HEK293 (cell line): ENCODE data around the gene SET.

Experiments
- CTCF ChIA-PET: fragments of 350-600 bp; formaldehyde crosslinking; extraction: SDS; loops from one replicate; lab custom pipeline; 2021; ENCODE audit warnings: antibody characterized with exemption; lab: Yijun Ruan, JAX
- POLR2A ChIA-PET: fragments of 300-600 bp; formaldehyde crosslinking; extraction: SDS; loops from one replicate; lab custom pipeline; 2020; ENCODE audit warnings: antibody characterized with exemption, inconsistent platforms; lab: Yijun Ruan, JAX
- H3K27ac ChIP-seq: fragments of 200-500 bp; sonication (Bioruptor generic); 2 replicates; pipeline ENCODE4 v1.5.1; 2014; ENCODE audit warnings: low read depth, low read length, control low read depth, inconsistent platforms; ENCODE audit errors: extremely low read depth
- H3K36me3 ChIP-seq, 2 experiments: fragments of 200-500 bp in 1 of 2; sonication (Bioruptor generic) in 1 of 2; 1 replicate in 1 of 2; 2 replicates in 1 of 2; pipeline ENCODE4 v1.5.1; 2014 to 2017; ENCODE audit warnings: inconsistent platforms in 2 of 2, low read length in 2 of 2; ENCODE audit not compliant: control insufficient read depth in 2 of 2, insufficient read depth in 1 of 2
- H3K4me1 ChIP-seq: fragments of 200-500 bp; sonication (Bioruptor generic); 2 replicates; pipeline ENCODE4 v1.5.1; 2014; ENCODE audit warnings: mild to moderate bottlenecking, low read length, inconsistent platforms; ENCODE audit not compliant: control insufficient read depth, insufficient read depth
- H3K4me3 ChIP-seq: 2 replicates; pipeline ENCODE4 v1.5.1; 2011; ENCODE audit warnings: low read depth, mild to moderate bottlenecking, control low read depth, low read length, moderate library complexity
- H3K9me3 ChIP-seq: fragments of 200-500 bp; sonication (Bioruptor generic); 2 replicates; pipeline ENCODE4 v1.5.1; 2014; ENCODE audit warnings: low read depth, low read length, inconsistent platforms; ENCODE audit not compliant: control insufficient read depth, insufficient read depth
- BCL11A ChIP-seq: fragments of 450-650 bp; formaldehyde crosslinking; IDR thresholded peaks from 2 replicates; pipeline ENCODE4 v1.5.1; 2016; ENCODE audit warnings: low read depth, missing biosample characterization, missing genetic modification characterization
- EGR2 ChIP-seq: fragments of 450-650 bp; formaldehyde crosslinking; IDR thresholded peaks from 2 replicates; pipeline ENCODE4 v1.5.1; 2016; ENCODE audit warnings: low read depth, missing biosample characterization, missing genetic modification characterization
- GLIS1 ChIP-seq: fragments of 450-650 bp; formaldehyde crosslinking; IDR thresholded peaks from 2 replicates; pipeline ENCODE4 v1.5.1; 2016; ENCODE audit warnings: missing biosample characterization, missing genetic modification characterization
- KLF1 ChIP-seq: fragments of 450-650 bp; formaldehyde crosslinking; IDR thresholded peaks from 2 replicates; pipeline ENCODE4 v1.5.1; 2016; ENCODE audit warnings: missing biosample characterization, missing genetic modification characterization
- PATZ1 ChIP-seq: fragments of 450-650 bp; formaldehyde crosslinking; IDR thresholded peaks from 2 replicates; pipeline ENCODE4 v1.5.1; 2016; ENCODE audit warnings: missing biosample characterization, missing genetic modification characterization
- PRDM4 ChIP-seq: fragments of 450-650 bp; formaldehyde crosslinking; IDR thresholded peaks from 2 replicates; pipeline ENCODE4 v1.5.1; 2017; ENCODE audit warnings: missing biosample characterization, missing genetic modification characterization
- SP2 ChIP-seq: fragments of 450-650 bp; formaldehyde crosslinking; IDR thresholded peaks from 2 replicates; pipeline ENCODE4 v1.5.1; 2016; ENCODE audit warnings: missing biosample characterization, missing genetic modification characterization
- SP3 ChIP-seq: fragments of 450-650 bp; formaldehyde crosslinking; IDR thresholded peaks from 2 replicates; pipeline ENCODE4 v1.5.1; 2016; ENCODE audit warnings: missing biosample characterization, missing genetic modification characterization
- YY2 ChIP-seq: fragments of 450-650 bp; formaldehyde crosslinking; IDR thresholded peaks from 2 replicates; pipeline ENCODE4 v1.5.1; 2016; ENCODE audit warnings: missing biosample characterization, missing genetic modification characterization
- ZBTB17 ChIP-seq: fragments of 450-650 bp; formaldehyde crosslinking; IDR thresholded peaks from 2 replicates; pipeline ENCODE4 v1.5.1; 2016; ENCODE audit warnings: missing biosample characterization, missing genetic modification characterization
- ZFHX2 ChIP-seq: fragments of 450-650 bp; formaldehyde crosslinking; conservative IDR thresholded peaks from 2 replicates; pipeline ENCODE4 v1.5.1; 2016; ENCODE audit warnings: missing biosample characterization, missing genetic modification characterization
- ZIC2 ChIP-seq: fragments of 450-650 bp; formaldehyde crosslinking; IDR thresholded peaks from 2 replicates; pipeline ENCODE4 v1.5.1; 2016; ENCODE audit warnings: missing biosample characterization, missing genetic modification characterization
- ZNF121 ChIP-seq: fragments of 450-650 bp; formaldehyde crosslinking; IDR thresholded peaks from 2 replicates; pipeline ENCODE4 v1.5.1; 2016; ENCODE audit warnings: missing biosample characterization, missing genetic modification characterization
- ZNF341 ChIP-seq: fragments of 450-650 bp; formaldehyde crosslinking; IDR thresholded peaks from 2 replicates; pipeline ENCODE4; 2016; ENCODE audit warnings: low read depth, missing biosample characterization, missing genetic modification characterization
- ZNF394 ChIP-seq: fragments of 450-650 bp; formaldehyde crosslinking; IDR thresholded peaks from 2 replicates; pipeline ENCODE4 v1.5.1; 2016; ENCODE audit warnings: missing biosample characterization, missing genetic modification characterization, mild to moderate bottlenecking, moderate library complexity, borderline replicate concordance
- ZNF423 ChIP-seq: fragments of 450-650 bp; formaldehyde crosslinking; IDR thresholded peaks from 2 replicates; pipeline ENCODE4 v1.5.1; 2016; ENCODE audit warnings: missing biosample characterization, missing genetic modification characterization
- ZNF610 ChIP-seq: fragments of 450-650 bp; formaldehyde crosslinking; IDR thresholded peaks from 2 replicates; pipeline ENCODE4 v1.5.1; 2016; ENCODE audit warnings: missing biosample characterization, missing genetic modification characterization, borderline replicate concordance
- ZNF629 ChIP-seq: fragments of 450-650 bp; formaldehyde crosslinking; IDR thresholded peaks from 2 replicates; pipeline ENCODE4 v1.5.1; 2017; ENCODE audit warnings: missing biosample characterization, missing genetic modification characterization
- ZNF76 ChIP-seq: fragments of 450-650 bp; formaldehyde crosslinking; IDR thresholded peaks from 2 replicates; pipeline ENCODE4; 2016; ENCODE audit warnings: low read depth, missing biosample characterization, missing genetic modification characterization, borderline replicate concordance
- TF ChIP-seq, protein P1 (sequence below): fragments of 450-650 bp; formaldehyde crosslinking; optimal IDR thresholded peaks from 2 replicates; pipeline ENCODE3; 2016; ENCODE audit warnings: missing biosample characterization, mild to moderate bottlenecking, missing genetic modification characterization
- TF ChIP-seq, protein P2 (sequence below): fragments of 450-650 bp; IDR thresholded peaks from 2 replicates; pipeline ENCODE4 v1.5.1; 2018; ENCODE audit warnings: missing biosample characterization, missing genetic modification characterization
- TF ChIP-seq, protein P3 (sequence below): fragments of 450-650 bp; formaldehyde crosslinking; IDR thresholded peaks from 2 replicates; pipeline ENCODE4 v1.5.1; 2016; ENCODE audit warnings: missing biosample characterization, missing genetic modification characterization
- TF ChIP-seq, protein P4 (sequence below): fragments of 450-650 bp; formaldehyde crosslinking; IDR thresholded peaks from 2 replicates; pipeline ENCODE4 v1.5.1; 2016; ENCODE audit warnings: missing biosample characterization, missing genetic modification characterization

The SET gene

DNA sequence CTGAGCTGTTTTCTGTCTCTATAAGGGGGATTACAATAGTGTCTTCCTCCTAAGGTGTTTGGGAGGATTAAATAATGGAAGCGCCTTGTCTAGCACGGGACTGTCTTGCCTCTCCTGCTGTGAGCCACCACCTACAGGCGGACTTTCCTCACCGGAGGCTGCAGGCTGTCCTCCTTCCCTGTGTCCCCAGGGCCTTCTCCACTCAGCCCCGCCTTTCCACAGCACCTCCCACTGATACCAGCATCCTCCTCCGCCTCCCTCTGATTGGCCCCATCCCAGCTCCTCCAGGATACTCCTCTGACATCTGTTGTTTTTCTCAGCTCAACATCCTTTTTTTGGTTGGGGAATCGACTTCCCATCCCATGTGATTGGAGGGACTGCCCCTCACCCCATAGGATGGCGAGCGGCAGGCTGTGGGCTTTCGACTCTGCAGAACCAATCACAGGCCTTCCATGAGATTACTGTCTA is 35.8 kb downstream of the SET start:
- no peaks in the 10 kb centered on the region for H3K4me1 ChIP-seq
- H3K27ac ChIP-seq = peak overlapping the region; percentile 11; the same call in 1 of the 2 replicates
- peak; percentile 55 for TF ChIP-seq SP3 (tag by site-specific recombination)
- peak; percentile 96 for TF ChIP-seq SP2 (tag by site-specific recombination)
- TF ChIP-seq YY2 = no peak
- 0 out of 2 replicates have a peak, but pooled peaks have one; percentile 8 for TF ChIP-seq ZNF610 (tag by site-specific recombination)
- peak; percentile 66 for TF ChIP-seq GLIS1 (tag by site-specific recombination)
- TF ChIP-seq PRDM4 (tag by site-specific recombination) = no peak
- TF ChIP-seq ZNF76 (tag by site-specific recombination) = peak; percentile 39; the same call in 1 of the 2 replicates
- peak; percentile 76; the same call in 1 of the 2 replicates for TF ChIP-seq KLF1
- peak; percentile 15 for TF ChIP-seq ZIC2 (tag by site-specific recombination)
- TF ChIP-seq, protein P1, sequence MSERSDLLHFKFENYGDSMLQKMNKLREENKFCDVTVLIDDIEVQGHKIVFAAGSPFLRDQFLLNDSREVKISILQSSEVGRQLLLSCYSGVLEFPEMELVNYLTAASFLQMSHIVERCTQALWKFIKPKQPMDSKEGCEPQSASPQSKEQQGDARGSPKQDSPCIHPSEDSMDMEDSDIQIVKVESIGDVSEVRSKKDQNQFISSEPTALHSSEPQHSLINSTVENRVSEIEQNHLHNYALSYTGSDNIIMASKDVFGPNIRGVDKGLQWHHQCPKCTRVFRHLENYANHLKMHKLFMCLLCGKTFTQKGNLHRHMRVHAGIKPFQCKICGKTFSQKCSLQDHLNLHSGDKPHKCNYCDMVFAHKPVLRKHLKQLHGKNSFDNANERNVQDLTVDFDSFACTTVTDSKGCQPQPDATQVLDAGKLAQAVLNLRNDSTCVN (tag by site-specific recombination) = no peak
- TF ChIP-seq ZNF394 = peak; percentile 100
- TF ChIP-seq, protein P2, sequence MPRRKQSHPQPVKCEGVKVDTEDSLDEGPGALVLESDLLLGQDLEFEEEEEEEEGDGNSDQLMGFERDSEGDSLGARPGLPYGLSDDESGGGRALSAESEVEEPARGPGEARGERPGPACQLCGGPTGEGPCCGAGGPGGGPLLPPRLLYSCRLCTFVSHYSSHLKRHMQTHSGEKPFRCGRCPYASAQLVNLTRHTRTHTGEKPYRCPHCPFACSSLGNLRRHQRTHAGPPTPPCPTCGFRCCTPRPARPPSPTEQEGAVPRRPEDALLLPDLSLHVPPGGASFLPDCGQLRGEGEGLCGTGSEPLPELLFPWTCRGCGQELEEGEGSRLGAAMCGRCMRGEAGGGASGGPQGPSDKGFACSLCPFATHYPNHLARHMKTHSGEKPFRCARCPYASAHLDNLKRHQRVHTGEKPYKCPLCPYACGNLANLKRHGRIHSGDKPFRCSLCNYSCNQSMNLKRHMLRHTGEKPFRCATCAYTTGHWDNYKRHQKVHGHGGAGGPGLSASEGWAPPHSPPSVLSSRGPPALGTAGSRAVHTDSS (tag by site-specific recombination) = no peak
- TF ChIP-seq ZFHX2 (tag by site-specific recombination) = peak; percentile 91
- TF ChIP-seq, protein P3, sequence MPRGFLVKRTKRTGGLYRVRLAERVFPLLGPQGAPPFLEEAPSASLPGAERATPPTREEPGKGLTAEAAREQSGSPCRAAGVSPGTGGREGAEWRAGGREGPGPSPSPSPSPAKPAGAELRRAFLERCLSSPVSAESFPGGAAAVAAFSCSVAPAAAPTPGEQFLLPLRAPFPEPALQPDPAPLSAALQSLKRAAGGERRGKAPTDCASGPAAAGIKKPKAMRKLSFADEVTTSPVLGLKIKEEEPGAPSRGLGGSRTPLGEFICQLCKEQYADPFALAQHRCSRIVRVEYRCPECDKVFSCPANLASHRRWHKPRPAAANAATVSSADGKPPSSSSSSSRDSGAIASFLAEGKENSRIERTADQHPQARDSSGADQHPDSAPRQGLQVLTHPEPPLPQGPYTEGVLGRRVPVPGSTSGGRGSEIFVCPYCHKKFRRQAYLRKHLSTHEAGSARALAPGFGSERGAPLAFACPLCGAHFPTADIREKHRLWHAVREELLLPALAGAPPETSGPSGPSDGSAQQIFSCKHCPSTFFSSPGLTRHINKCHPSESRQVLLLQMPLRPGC (tag by site-specific recombination) = peak; percentile 9; the same call in 1 of the 2 replicates
- peak; percentile 75 for TF ChIP-seq ZNF341 (tag by site-specific recombination)
- TF ChIP-seq PATZ1 (tag by site-specific recombination) = no peak
- TF ChIP-seq, protein P4, sequence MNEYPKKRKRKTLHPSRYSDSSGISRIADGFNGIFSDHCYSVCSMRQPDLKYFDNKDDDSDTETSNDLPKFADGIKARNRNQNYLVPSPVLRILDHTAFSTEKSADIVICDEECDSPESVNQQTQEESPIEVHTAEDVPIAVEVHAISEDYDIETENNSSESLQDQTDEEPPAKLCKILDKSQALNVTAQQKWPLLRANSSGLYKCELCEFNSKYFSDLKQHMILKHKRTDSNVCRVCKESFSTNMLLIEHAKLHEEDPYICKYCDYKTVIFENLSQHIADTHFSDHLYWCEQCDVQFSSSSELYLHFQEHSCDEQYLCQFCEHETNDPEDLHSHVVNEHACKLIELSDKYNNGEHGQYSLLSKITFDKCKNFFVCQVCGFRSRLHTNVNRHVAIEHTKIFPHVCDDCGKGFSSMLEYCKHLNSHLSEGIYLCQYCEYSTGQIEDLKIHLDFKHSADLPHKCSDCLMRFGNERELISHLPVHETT (tag by site-specific recombination) = 0 out of 2 replicates have a peak, but pooled peaks have one; percentile 14
- TF ChIP-seq ZNF629 (tag by site-specific recombination) = no peak
- 0 out of 2 replicates have a peak, but pooled peaks have one; percentile 4 for TF ChIP-seq ZNF121 (tag by site-specific recombination)
- peak; percentile 94 for TF ChIP-seq EGR2 (tag by site-specific recombination)
- peak; percentile 95 for TF ChIP-seq ZBTB17 (tag by site-specific recombination)
- TF ChIP-seq ZNF423 = peak; percentile 85; the same call in 1 of the 2 replicates
- TF ChIP-seq BCL11A (tag by site-specific recombination) = no peak
- TF ChIP-seq, all 188 proteins: peak for 16
- ChIA-PET POLR2A (interaction anchor here (0.6 to 2.5 kb wide), 24 partner anchors 8 to 565 kb away, joined by 3 to 22 read pairs (median 6); partner anchors contain the start of genes BBLN, ENDOG, IER5L and PKN3), CTCF (interaction anchor here (0.9 to 1.5 kb wide), 4 partner anchors 8 to 93 kb away, joined by 3 to 16 read pairs (median 6); partner anchors contain the start of genes ENDOG and PKN3)
- peaks cover 0 to 22% of the 10 kb centered on the region in 2 experiments; a peak in 1 of 3 replicates for H3K36me3 ChIP-seq
- peak overlapping the region; percentile 29 for H3K4me3 ChIP-seq
- H3K9me3 ChIP-seq = no peaks in the 10 kb centered on the region
